Measurements from ENCODE around the gene PRR22.

Gene PRR22

GRCh38 chr19:5784581-5785147 lies at the start of gene PRR22:
Gene PRR22, minus strand, starts transcription at chr19:5784746. Its CDS starts 86 bp downstream, at chr19:5784660.
- DNase-seq (ENCODE audit: low read depth), result no peak

GRCh38 chr19:5832527-5833216 lies 48.1 kb upstream of the PRR22 start:
- no peak for DNase-seq (ENCODE audit: low read depth)

GRCh38 chr19:5832061-5832460 lies 47.5 kb upstream of the PRR22 start:
- no peak for DNase-seq (ENCODE audit: low read depth)

GRCh38 chr19:5831159-5831558 lies 46.6 kb upstream of the PRR22 start:
- no peak for DNase-seq (ENCODE audit: low read depth)

GRCh38 chr19:5829567-5830310 lies 45.2 kb upstream of the PRR22 start:
- no peak for DNase-seq (ENCODE audit: low read depth)

GRCh38 chr19:5828661-5829566 lies 44.4 kb upstream of the PRR22 start:
- no peak for DNase-seq (ENCODE audit: low read depth)

- DNase-seq (ENCODE audit: low read depth), result peak; percentile 84
Measured at GRCh38 chr19:5827891-5828660, 43.5 kb upstream of the PRR22 start.

GRCh38 chr19:5827342-5827890 lies 42.9 kb upstream of the PRR22 start:
- DNase-seq (ENCODE audit: low read depth), result no peak

- no peak for DNase-seq (ENCODE audit: low read depth)
Measured at GRCh38 chr19:5826531-5827341, 42.2 kb upstream of the PRR22 start.

GRCh38 chr19:5825178-5825577 lies 40.6 kb upstream of the PRR22 start:
- DNase-seq (ENCODE audit: low read depth), result no peak

GRCh38 chr19:5824751-5825150 lies 40.2 kb upstream of the PRR22 start:
- no peak for DNase-seq (ENCODE audit: low read depth)

GRCh38 chr19:5823579-5824281 lies 39.2 kb upstream of the PRR22 start:
- no peak for DNase-seq (ENCODE audit: low read depth)

- DNase-seq (ENCODE audit: low read depth), result no peak
Measured at GRCh38 chr19:5822181-5822844, 37.8 kb upstream of the PRR22 start.

GRCh38 chr19:5821521-5822180 lies 37.1 kb upstream of the PRR22 start:
- DNase-seq (ENCODE audit: low read depth), result no peak

GRCh38 chr19:5820785-5821184 lies 36.2 kb upstream of the PRR22 start:
- no peak for DNase-seq (ENCODE audit: low read depth)

GRCh38 chr19:5818594-5818993 lies 34.0 kb upstream of the PRR22 start:
- DNase-seq (ENCODE audit: low read depth), result no peak

GRCh38 chr19:5817218-5817617 lies 32.7 kb upstream of the PRR22 start:
- DNase-seq (ENCODE audit: low read depth), result no peak

- DNase-seq (ENCODE audit: low read depth), result no peak
Measured at GRCh38 chr19:5814852-5815246, 30.3 kb upstream of the PRR22 start.
